HepG2 (cell line): ENCODE results near the gene H6PD. TPM values are rescaled to one million over a fixed set of nuclear protein-coding genes. Genes with fewer than 3 reads are reported as not detected.

Experiments used
- ATAC-seq: fragments of 200-7000 bp; cut with Tn5 transposase; 3 replicates; pipeline ENCODE4 v1.9.1; 2020; ENCODE audit warnings: mild to moderate bottlenecking, moderate library complexity
- BruUV-seq: library from RNA; stranded (reverse); fragments of 400-500 nt; replicated peaks from 2 replicates; lab custom pipeline; 2021; lab: Mats Ljungman, UMichigan
- CTCF ChIA-PET: fragments of 300-600 bp; formaldehyde crosslinking; extraction: SDS; loops from one replicate; lab custom pipeline; 2021; ENCODE audit warnings: low total read pairs, inconsistent platforms, low intra/inter-chr PET ratio; lab: Yijun Ruan, JAX
- POLR2A ChIA-PET: fragments of 350-600 bp; sonication (Branson Sonifier 250); formaldehyde crosslinking; loops from one replicate; lab custom pipeline; 2020; ENCODE audit warnings: antibody characterized with exemption, inconsistent platforms; lab: Yijun Ruan, JAX
- DNase-seq: peaks from one replicate; pipeline ENCODE4 v3.0.0-alpha.2; 2015; ENCODE audit warnings: low spot score
- FAIRE-seq: peaks from 3 replicates; lab custom pipeline; 2011; peaks lifted over from hg19 to GRCh38; lab: Jason Lieb, UNC
- H2AFZ ChIP-seq: one replicate; pipeline ENCODE4 v1.6.1; 2011; ENCODE audit warnings: low read length, inconsistent platforms
- H3K27ac ChIP-seq: fragments of 300-600 bp; 3 replicates; pipeline ENCODE4 v1.8.0; 2011; ENCODE audit warnings: mixed run types, mild to moderate bottlenecking, mixed read lengths, low read length, inconsistent platforms; ENCODE audit not compliant: insufficient read depth; ENCODE audit errors: extremely low read length
- H3K27me3 ChIP-seq, 2 experiments: fragments of 200-600 bp in 1 of 2; 2 replicates in 1 of 2; 3 replicates in 1 of 2; pipeline versions ENCODE4 v1.6.0 to v1.8.0; 2011; ENCODE audit warnings: low read length in 2 of 2, mild to moderate bottlenecking in 2 of 2, moderate library complexity in 2 of 2, inconsistent platforms in 1 of 2; ENCODE audit not compliant: insufficient read depth in 2 of 2, control insufficient read depth in 1 of 2
- H3K36me3 ChIP-seq, 2 experiments: fragments of 200-600 bp in 1 of 2; replicated peaks in 1 of 2; 2 replicates in 1 of 2; 3 replicates in 1 of 2; pipeline versions ENCODE4 v1.5.1 to v1.8.0; 2011; ENCODE audit warnings: low read length in 2 of 2, inconsistent platforms in 1 of 2; ENCODE audit not compliant: insufficient read depth in 2 of 2, control insufficient read depth in 1 of 2
- H3K4me1 ChIP-seq: 2 replicates; pipeline ENCODE4 v1.5.1; 2012; ENCODE audit warnings: low read length, inconsistent platforms; ENCODE audit not compliant: insufficient read depth
- H3K4me2 ChIP-seq: 2 replicates; pipeline ENCODE4 v1.6.0; 2011; ENCODE audit warnings: low read depth, low read length, inconsistent platforms
- H3K4me3 ChIP-seq, 3 experiments: fragments of 200-600 bp in 1 of 3; sonication (generic), shearing (Covaris generic) in 1 of 3; replicated peaks in 1 of 3; 2 replicates each; pipeline ENCODE4 v1.5.1; 2011 to 2016; ENCODE audit warnings: low read length in 3 of 3, inconsistent platforms in 2 of 3, low read depth in 2 of 3, mild to moderate bottlenecking in 2 of 3, control low read depth in 1 of 3, mixed read lengths in 1 of 3; ENCODE audit not compliant: insufficient read depth in 1 of 3
- H3K79me2 ChIP-seq: one replicate; pipeline ENCODE4 v1.6.1; 2011; ENCODE audit warnings: low read length, inconsistent platforms; ENCODE audit not compliant: insufficient read depth
- H3K9ac ChIP-seq: 2 replicates; pipeline ENCODE4 v1.6.0; 2011; ENCODE audit warnings: mild to moderate bottlenecking, low read depth, low read length, inconsistent platforms; ENCODE audit not compliant: insufficient read depth
- H3K9me3 ChIP-seq: 2 replicates; pipeline ENCODE4 v1.5.1; 2012; ENCODE audit warnings: mild to moderate bottlenecking, low read length
- H4K20me1 ChIP-seq: 2 replicates; pipeline ENCODE4 v1.6.0; 2011; ENCODE audit warnings: inconsistent platforms, mild to moderate bottlenecking, low read length, moderate library complexity; ENCODE audit not compliant: insufficient read depth
- HDAC1 ChIP-seq: sonication (generic); formaldehyde crosslinking; IDR thresholded peaks from 2 replicates; pipeline ENCODE4 v1.5.1; 2020; ENCODE audit warnings: mild to moderate bottlenecking, missing genetic modification reagents
- HNF4A ChIP-seq: sonication (generic); formaldehyde crosslinking; IDR thresholded peaks from 2 replicates; pipeline ENCODE4 v1.4.0; 2020; ENCODE audit warnings: missing genetic modification reagents
- NFKB2 ChIP-seq: sonication (generic); formaldehyde crosslinking; IDR thresholded peaks from 2 replicates; pipeline ENCODE4 v1.4.0; 2020; ENCODE audit warnings: missing genetic modification reagents, borderline replicate concordance
- PLRG1 ChIP-seq: fragments of 450-650 bp; conservative IDR thresholded peaks from 2 replicates; pipeline ENCODE4 v1.6.1; 2016
- SCMH1 ChIP-seq: sonication (generic); formaldehyde crosslinking; IDR thresholded peaks from 2 replicates; pipeline ENCODE4 v1.9.0; 2021; ENCODE audit warnings: missing genetic modification reagents, mild to moderate bottlenecking, borderline replicate concordance
- SP1 ChIP-seq, 2 experiments: fragments of 450-650 bp in 1 of 2; sonication (generic) in 1 of 2; formaldehyde crosslinking in 1 of 2; IDR thresholded peaks; 2 replicates each; pipeline versions ENCODE4 v1.4.0 to v1.6.1; 2016 to 2020; ENCODE audit warnings: missing genetic modification reagents in 1 of 2
- ZNF678 ChIP-seq: sonication (generic); formaldehyde crosslinking; IDR thresholded peaks from 2 replicates; pipeline ENCODE4 v1.4.0; 2020; ENCODE audit warnings: mild to moderate bottlenecking, missing genetic modification reagents
- WGBS: methylation state at CpG from one replicate; pipeline ENCODE4 v1.1.6; 2017; ENCODE audit warnings: low lambda C conversion rate; 5-methylcytosine and 5-hydroxymethylcytosine counted together
- in situ Hi-C: cut with HindIII; loops from 2 replicates; pipeline ENCODE4 v1.10.0; 2017; ENCODE audit warnings: low pct_unique_long_range_greater_than_20kb; ENCODE audit not compliant: extremely low pct_ligation_motif_present
- intact Hi-C: fragments of 100-400 bp; cut with micrococcal nuclease; formaldehyde crosslinking; loops from one replicate; pipeline ENCODE4 v1.10.0; 2022; ENCODE audit not compliant: unreplicated experiment
- polyA plus RNA-seq, 8 experiments: library from polyadenylated mRNA; depleted of rRNA in 3 of 8; stranded (reverse) in 7 of 8; unstranded in 1 of 8; fragments of >200 nt; fragmentation: Illumina TruSeq in 4 of 8; extraction: Trizol in 4 of 8; gene quantifications; 2 replicates each; pipeline versions ENCODE4 v1.2.1 to v1.2.3, GENCODE V29; 2011 to 2016; ENCODE audit warnings: low read depth in 4 of 8, missing spikeins in 1 of 8, mixed read lengths in 1 of 8; ENCODE audit not compliant: insufficient read depth in 1 of 8
- total RNA-seq, 5 experiments: library from RNA; depleted of rRNA; stranded (reverse); fragments of >200 nt; fragmentation: Illumina TruSeq; extraction: Trizol; gene quantifications; 2 replicates each; pipeline ENCODE4 v1.2.3, GENCODE V29; 2016; ENCODE audit warnings: low read depth in 1 of 5
- TF ChIP-seq, protein P1 (sequence below): sonication (generic); formaldehyde crosslinking; IDR thresholded peaks from 2 replicates; pipeline ENCODE4 v1.5.1; 2020; ENCODE audit warnings: missing genetic modification reagents, mild to moderate bottlenecking, borderline replicate concordance
- TF ChIP-seq, protein P2 (sequence below): sonication (generic); formaldehyde crosslinking; IDR thresholded peaks from 2 replicates; pipeline ENCODE4 v1.4.0; 2020; ENCODE audit warnings: missing genetic modification reagents

The H6PD gene
- total and polyA plus RNA-seq, 2 of the 13 experiments (the other 11 are each of a cell fraction or from before 2014, with no cell fraction given), result 9.3 to 14.1 TPM

DNA sequence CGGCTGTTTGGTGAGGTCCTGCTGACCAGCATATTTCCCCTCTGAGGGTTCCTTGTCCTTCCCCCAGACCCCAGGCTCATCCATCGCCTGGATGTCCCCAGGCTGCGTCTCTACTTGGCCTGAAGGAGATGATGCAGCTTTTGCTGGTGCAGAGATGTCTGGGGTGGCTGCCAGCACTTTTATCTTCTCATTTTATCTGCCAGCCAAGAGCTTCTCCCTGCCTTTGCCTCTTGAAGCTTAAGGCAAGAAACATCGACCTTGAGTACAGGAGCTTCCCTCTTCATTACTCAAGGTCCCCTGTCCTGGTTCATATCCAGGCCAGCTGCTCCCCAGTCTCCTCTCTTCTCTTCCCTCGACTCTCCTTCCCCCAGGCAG lies 9.2 kb upstream of the H6PD start (continued):
- TF ChIP-seq HDAC1 (CRISPR knock-in tag), result no peak
- no peak for TF ChIP-seq HNF4A
- TF ChIP-seq PLRG1, result no peak
- TF ChIP-seq NFKB2 (CRISPR knock-in tag), result no peak
- TF ChIP-seq, protein P1, sequence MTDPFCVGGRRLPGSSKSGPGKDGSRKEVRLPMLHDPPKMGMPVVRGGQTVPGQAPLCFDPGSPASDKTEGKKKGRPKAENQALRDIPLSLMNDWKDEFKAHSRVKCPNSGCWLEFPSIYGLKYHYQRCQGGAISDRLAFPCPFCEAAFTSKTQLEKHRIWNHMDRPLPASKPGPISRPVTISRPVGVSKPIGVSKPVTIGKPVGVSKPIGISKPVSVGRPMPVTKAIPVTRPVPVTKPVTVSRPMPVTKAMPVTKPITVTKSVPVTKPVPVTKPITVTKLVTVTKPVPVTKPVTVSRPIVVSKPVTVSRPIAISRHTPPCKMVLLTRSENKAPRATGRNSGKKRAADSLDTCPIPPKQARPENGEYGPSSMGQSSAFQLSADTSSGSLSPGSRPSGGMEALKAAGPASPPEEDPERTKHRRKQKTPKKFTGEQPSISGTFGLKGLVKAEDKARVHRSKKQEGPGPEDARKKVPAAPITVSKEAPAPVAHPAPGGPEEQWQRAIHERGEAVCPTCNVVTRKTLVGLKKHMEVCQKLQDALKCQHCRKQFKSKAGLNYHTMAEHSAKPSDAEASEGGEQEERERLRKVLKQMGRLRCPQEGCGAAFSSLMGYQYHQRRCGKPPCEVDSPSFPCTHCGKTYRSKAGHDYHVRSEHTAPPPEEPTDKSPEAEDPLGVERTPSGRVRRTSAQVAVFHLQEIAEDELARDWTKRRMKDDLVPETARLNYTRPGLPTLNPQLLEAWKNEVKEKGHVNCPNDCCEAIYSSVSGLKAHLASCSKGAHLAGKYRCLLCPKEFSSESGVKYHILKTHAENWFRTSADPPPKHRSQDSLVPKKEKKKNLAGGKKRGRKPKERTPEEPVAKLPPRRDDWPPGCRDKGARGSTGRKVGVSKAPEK (CRISPR knock-in tag), result no peak

- Histone ChIP-seq H3K4me2 (no peak overlapping the region), H3K9ac (no peak overlapping the region), H3K36me3 (no peaks in the 10 kb centered on the region), H3K27ac (no peak overlapping the region), H3K4me1 (peaks cover 28% of the 10 kb centered on the region), H4K20me1 (no peaks in the 10 kb centered on the region), H3K9me3 (no peaks in the 10 kb centered on the region)
- CTCF ChIA-PET, result no interaction called here
- DNase-seq, result no peak
- intact Hi-C loops, result no loop called here
- TF ChIP-seq ZNF678 (CRISPR knock-in tag), result no peak
- TF ChIP-seq SP1 (IDR thresholded peaks at IDR 0.05), result no peak
- no peak for TF ChIP-seq SP1 (CRISPR knock-in tag; IDR thresholded peaks at IDR 0.05)
- TF ChIP-seq, protein P2, sequence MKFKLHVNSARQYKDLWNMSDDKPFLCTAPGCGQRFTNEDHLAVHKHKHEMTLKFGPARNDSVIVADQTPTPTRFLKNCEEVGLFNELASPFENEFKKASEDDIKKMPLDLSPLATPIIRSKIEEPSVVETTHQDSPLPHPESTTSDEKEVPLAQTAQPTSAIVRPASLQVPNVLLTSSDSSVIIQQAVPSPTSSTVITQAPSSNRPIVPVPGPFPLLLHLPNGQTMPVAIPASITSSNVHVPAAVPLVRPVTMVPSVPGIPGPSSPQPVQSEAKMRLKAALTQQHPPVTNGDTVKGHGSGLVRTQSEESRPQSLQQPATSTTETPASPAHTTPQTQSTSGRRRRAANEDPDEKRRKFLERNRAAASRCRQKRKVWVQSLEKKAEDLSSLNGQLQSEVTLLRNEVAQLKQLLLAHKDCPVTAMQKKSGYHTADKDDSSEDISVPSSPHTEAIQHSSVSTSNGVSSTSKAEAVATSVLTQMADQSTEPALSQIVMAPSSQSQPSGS (CRISPR knock-in tag), result no peak
- TF ChIP-seq SCMH1 (CRISPR knock-in tag), result no peak
- TF ChIP-seq, all 625 proteins: peak for 0
- no peak overlapping the region for H2AFZ ChIP-seq
- 27% methylated on average over 4 of the region's 4 CpGs for WGBS
- no TSS peak for BruUV-seq
- no peak for FAIRE-seq
- peaks cover 1 to 15% of the 10 kb centered on the region in 2 experiments; a peak in 2 of 5 replicates for H3K27me3 ChIP-seq
- no peak overlapping the region for H3K4me3 ChIP-seq
- in situ Hi-C loops, result no loop called here
- no peak for ATAC-seq
- no peaks in the 10 kb centered on the region for H3K79me2 ChIP-seq
- POLR2A ChIA-PET, result no interaction called here
Measured at GRCh38 chr1:9228609-9229008, 6.0 kb upstream of the H6PD start.
